IMR-90 (cell line): ENCODE data around the gene RAPGEF3.

ENCODE experiments used
- CEBPB ChIP-seq: IDR thresholded peaks from 2 replicates; pipeline ENCODE4 v1.6.1; 2012; ENCODE audit warnings: low read depth, low read length, improper control_type of control experiment
- MAZ ChIP-seq: IDR thresholded peaks from 2 replicates; pipeline ENCODE4 v1.6.1; 2012; ENCODE audit warnings: low read depth, mild to moderate bottlenecking, low read length, improper control_type of control experiment, moderate library complexity, borderline replicate concordance
- MXI1 ChIP-seq: IDR thresholded peaks from 2 replicates; pipeline ENCODE4 v1.6.1; 2012; ENCODE audit warnings: low read depth, mild to moderate bottlenecking, low read length, moderate library complexity, borderline replicate concordance
- POLR2A ChIP-seq: IDR thresholded peaks from 2 replicates; pipeline ENCODE4 v1.6.1; 2012; ENCODE audit warnings: mild to moderate bottlenecking, low read depth, low read length
- RAD21 ChIP-seq: IDR thresholded peaks from 2 replicates; pipeline ENCODE4 v1.6.1; 2012; ENCODE audit warnings: low read length, improper control_type of control experiment
- RFX5 ChIP-seq: IDR thresholded peaks from 2 replicates; pipeline ENCODE4 v1.8.0; 2012; ENCODE audit warnings: low read depth, mild to moderate bottlenecking, low read length, moderate library complexity
- SMC3 ChIP-seq: fragments of 150-350 bp; IDR thresholded peaks from 2 replicates; pipeline ENCODE4 v1.6.1; 2016; ENCODE audit warnings: low read depth, mild to moderate bottlenecking, antibody characterized with exemption, low read length, moderate library complexity
- TF ChIP-seq, protein P1 (sequence below): conservative IDR thresholded peaks from 2 replicates; pipeline ENCODE4 v1.5.1; 2012; ENCODE audit warnings: mild to moderate bottlenecking, low read depth, low read length, improper control_type of control experiment
- TF ChIP-seq, protein P2 (sequence below): fragments of 150-350 bp; IDR thresholded peaks from 2 replicates; pipeline ENCODE4 v1.6.1; 2017; ENCODE audit warnings: mild to moderate bottlenecking, antibody characterized with exemption, low read length, low read depth

DNA sequence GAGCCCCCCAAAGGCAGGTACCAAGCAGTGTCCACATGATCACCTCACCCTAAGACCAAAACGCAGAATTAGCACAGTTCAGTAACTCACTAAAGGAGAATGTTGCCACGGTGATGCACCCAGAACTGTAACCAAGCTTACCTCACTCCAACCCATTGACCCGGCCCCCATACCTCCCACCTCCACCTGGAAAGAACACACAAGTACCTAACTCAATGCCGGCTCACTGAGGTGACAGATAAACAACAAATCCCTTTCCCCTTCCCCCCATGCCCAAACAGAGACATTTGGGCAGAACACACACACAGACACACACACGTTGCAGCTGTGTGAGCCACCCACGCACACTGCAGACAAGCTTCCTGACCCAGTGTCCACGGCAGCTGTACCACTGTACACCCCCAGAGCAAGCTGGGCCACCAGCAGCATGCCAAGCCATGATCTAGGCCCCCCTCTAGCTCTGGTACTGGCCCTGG, 1.3 kb downstream of the RAPGEF3 start:
- TF ChIP-seq, protein P1, sequence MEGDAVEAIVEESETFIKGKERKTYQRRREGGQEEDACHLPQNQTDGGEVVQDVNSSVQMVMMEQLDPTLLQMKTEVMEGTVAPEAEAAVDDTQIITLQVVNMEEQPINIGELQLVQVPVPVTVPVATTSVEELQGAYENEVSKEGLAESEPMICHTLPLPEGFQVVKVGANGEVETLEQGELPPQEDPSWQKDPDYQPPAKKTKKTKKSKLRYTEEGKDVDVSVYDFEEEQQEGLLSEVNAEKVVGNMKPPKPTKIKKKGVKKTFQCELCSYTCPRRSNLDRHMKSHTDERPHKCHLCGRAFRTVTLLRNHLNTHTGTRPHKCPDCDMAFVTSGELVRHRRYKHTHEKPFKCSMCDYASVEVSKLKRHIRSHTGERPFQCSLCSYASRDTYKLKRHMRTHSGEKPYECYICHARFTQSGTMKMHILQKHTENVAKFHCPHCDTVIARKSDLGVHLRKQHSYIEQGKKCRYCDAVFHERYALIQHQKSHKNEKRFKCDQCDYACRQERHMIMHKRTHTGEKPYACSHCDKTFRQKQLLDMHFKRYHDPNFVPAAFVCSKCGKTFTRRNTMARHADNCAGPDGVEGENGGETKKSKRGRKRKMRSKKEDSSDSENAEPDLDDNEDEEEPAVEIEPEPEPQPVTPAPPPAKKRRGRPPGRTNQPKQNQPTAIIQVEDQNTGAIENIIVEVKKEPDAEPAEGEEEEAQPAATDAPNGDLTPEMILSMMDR = no peak
- TF ChIP-seq POLR2A = no peak
- no peak for TF ChIP-seq RFX5
- TF ChIP-seq SMC3 = no peak
- no peak for TF ChIP-seq RAD21
- TF ChIP-seq, protein P2, sequence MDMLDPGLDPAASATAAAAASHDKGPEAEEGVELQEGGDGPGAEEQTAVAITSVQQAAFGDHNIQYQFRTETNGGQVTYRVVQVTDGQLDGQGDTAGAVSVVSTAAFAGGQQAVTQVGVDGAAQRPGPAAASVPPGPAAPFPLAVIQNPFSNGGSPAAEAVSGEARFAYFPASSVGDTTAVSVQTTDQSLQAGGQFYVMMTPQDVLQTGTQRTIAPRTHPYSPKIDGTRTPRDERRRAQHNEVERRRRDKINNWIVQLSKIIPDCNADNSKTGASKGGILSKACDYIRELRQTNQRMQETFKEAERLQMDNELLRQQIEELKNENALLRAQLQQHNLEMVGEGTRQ = no peak
- no peak for TF ChIP-seq MXI1
- TF ChIP-seq MAZ = no peak
- TF ChIP-seq CEBPB = no peak
